Liver (tissue), 3 donors: ENCODE data around the gene FBXO48.

Source experiments
- ATF3 ChIP-seq: IDR thresholded peaks from 2 replicates; pipeline ENCODE4 v1.6.1; 2016; ENCODE audit warnings: antibody characterized with exemption
- EGR1 ChIP-seq, 2 donors: IDR thresholded peaks; 2 replicates each; pipeline ENCODE4 v1.6.1; 2016 to 2018; ENCODE audit warnings: antibody characterized with exemption in 2 of 2, low read depth in 2 of 2
- FOXA1 ChIP-seq: IDR thresholded peaks from 2 replicates; pipeline ENCODE4 v1.6.1; 2016; ENCODE audit warnings: antibody characterized with exemption
- GABPA ChIP-seq, 2 donors: IDR thresholded peaks in 1 of 2; conservative IDR thresholded peaks in 1 of 2; 2 replicates each; pipeline ENCODE4 v1.6.1; 2016; ENCODE audit warnings: antibody characterized with exemption in 2 of 2, mild to moderate bottlenecking in 1 of 2, moderate library complexity in 1 of 2
- RAD21 ChIP-seq, 2 donors: IDR thresholded peaks; 2 replicates each; pipeline ENCODE4 v1.6.1; 2016; ENCODE audit warnings: antibody characterized with exemption in 2 of 2, mild to moderate bottlenecking in 2 of 2
- SP1 ChIP-seq: IDR thresholded peaks from 2 replicates; pipeline ENCODE4 v1.6.1; 2018; ENCODE audit warnings: antibody characterized with exemption, mild to moderate bottlenecking
- TAF1 ChIP-seq: conservative IDR thresholded peaks from 2 replicates; pipeline ENCODE4 v1.6.1; 2016; ENCODE audit warnings: antibody characterized with exemption, mild to moderate bottlenecking
- TF ChIP-seq, protein P1 (sequence below): IDR thresholded peaks from 2 replicates; pipeline ENCODE4 v1.6.1; 2016; ENCODE audit warnings: antibody characterized with exemption
- TF ChIP-seq, protein P2 (sequence below): fragments of 150-350 bp; IDR thresholded peaks from 2 replicates; pipeline ENCODE4 v1.5.1; 2017; ENCODE audit warnings: improper control_type of control experiment, low read depth, low read length; ENCODE audit not compliant: missing input control
- TF ChIP-seq, protein P3 (sequence below): IDR thresholded peaks from 2 replicates; pipeline ENCODE4 v1.6.1; 2016; ENCODE audit warnings: antibody characterized with exemption
- TF ChIP-seq, protein P4 (sequence below): IDR thresholded peaks from 2 replicates; pipeline ENCODE4 v1.6.1; 2016; ENCODE audit warnings: antibody characterized with exemption, mild to moderate bottlenecking
- donor health status: healthy.
- donor health status: healthy.

GRCh38 chr2:68489282-68489681, 22.2 kb upstream of the FBXO48 start:
- TF ChIP-seq, protein P1, sequence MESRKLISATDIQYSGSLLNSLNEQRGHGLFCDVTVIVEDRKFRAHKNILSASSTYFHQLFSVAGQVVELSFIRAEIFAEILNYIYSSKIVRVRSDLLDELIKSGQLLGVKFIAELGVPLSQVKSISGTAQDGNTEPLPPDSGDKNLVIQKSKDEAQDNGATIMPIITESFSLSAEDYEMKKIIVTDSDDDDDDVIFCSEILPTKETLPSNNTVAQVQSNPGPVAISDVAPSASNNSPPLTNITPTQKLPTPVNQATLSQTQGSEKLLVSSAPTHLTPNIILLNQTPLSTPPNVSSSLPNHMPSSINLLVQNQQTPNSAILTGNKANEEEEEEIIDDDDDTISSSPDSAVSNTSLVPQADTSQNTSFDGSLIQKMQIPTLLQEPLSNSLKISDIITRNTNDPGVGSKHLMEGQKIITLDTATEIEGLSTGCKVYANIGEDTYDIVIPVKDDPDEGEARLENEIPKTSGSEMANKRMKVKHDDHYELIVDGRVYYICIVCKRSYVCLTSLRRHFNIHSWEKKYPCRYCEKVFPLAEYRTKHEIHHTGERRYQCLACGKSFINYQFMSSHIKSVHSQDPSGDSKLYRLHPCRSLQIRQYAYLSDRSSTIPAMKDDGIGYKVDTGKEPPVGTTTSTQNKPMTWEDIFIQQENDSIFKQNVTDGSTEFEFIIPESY, result no peak
- TF ChIP-seq EGR1 (IDR thresholded peaks at IDR 0.05; ENCODE audit: low read depth in 2 of 2) (no peak), FOXA1 (no peak), ATF3 (no peak), RAD21 (IDR thresholded peaks at IDR 0.05) (no peak), TAF1 (no peak), SP1 (no peak), GABPA (IDR thresholded peaks at IDR 0.05 in 1 of 2, conservative IDR thresholded peaks at IDR 0.05 in 1 of 2) (no peak)
- TF ChIP-seq, protein P2, sequence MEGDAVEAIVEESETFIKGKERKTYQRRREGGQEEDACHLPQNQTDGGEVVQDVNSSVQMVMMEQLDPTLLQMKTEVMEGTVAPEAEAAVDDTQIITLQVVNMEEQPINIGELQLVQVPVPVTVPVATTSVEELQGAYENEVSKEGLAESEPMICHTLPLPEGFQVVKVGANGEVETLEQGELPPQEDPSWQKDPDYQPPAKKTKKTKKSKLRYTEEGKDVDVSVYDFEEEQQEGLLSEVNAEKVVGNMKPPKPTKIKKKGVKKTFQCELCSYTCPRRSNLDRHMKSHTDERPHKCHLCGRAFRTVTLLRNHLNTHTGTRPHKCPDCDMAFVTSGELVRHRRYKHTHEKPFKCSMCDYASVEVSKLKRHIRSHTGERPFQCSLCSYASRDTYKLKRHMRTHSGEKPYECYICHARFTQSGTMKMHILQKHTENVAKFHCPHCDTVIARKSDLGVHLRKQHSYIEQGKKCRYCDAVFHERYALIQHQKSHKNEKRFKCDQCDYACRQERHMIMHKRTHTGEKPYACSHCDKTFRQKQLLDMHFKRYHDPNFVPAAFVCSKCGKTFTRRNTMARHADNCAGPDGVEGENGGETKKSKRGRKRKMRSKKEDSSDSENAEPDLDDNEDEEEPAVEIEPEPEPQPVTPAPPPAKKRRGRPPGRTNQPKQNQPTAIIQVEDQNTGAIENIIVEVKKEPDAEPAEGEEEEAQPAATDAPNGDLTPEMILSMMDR, result no peak
- TF ChIP-seq, protein P3, sequence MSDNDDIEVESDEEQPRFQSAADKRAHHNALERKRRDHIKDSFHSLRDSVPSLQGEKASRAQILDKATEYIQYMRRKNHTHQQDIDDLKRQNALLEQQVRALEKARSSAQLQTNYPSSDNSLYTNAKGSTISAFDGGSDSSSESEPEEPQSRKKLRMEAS, result no peak
- TF ChIP-seq, protein P4, sequence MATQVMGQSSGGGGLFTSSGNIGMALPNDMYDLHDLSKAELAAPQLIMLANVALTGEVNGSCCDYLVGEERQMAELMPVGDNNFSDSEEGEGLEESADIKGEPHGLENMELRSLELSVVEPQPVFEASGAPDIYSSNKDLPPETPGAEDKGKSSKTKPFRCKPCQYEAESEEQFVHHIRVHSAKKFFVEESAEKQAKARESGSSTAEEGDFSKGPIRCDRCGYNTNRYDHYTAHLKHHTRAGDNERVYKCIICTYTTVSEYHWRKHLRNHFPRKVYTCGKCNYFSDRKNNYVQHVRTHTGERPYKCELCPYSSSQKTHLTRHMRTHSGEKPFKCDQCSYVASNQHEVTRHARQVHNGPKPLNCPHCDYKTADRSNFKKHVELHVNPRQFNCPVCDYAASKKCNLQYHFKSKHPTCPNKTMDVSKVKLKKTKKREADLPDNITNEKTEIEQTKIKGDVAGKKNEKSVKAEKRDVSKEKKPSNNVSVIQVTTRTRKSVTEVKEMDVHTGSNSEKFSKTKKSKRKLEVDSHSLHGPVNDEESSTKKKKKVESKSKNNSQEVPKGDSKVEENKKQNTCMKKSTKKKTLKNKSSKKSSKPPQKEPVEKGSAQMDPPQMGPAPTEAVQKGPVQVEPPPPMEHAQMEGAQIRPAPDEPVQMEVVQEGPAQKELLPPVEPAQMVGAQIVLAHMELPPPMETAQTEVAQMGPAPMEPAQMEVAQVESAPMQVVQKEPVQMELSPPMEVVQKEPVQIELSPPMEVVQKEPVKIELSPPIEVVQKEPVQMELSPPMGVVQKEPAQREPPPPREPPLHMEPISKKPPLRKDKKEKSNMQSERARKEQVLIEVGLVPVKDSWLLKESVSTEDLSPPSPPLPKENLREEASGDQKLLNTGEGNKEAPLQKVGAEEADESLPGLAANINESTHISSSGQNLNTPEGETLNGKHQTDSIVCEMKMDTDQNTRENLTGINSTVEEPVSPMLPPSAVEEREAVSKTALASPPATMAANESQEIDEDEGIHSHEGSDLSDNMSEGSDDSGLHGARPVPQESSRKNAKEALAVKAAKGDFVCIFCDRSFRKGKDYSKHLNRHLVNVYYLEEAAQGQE, result no peak
